Transverse colon (tissue), 4 donors: ENCODE measurements around the gene FAM200B. TPM values are rescaled to one million over a fixed set of nuclear protein-coding genes. Genes with fewer than 3 reads are reported as not detected.

ENCODE experiments used
- DNase-seq: peaks from one replicate; pipeline ENCODE4 v3.0.0-alpha.2; 2019
- H3K27ac ChIP-seq, 4 donors: fragments of 200-600 bp; sonication (generic); 2 replicates each; pipeline ENCODE4 v1.5.1; 2016 to 2018; ENCODE audit warnings: inconsistent platforms in 4 of 4
- H3K27me3 ChIP-seq: fragments of 200-600 bp; sonication (generic); 2 replicates; pipeline ENCODE4 v1.5.1; 2017; ENCODE audit warnings: inconsistent platforms
- H3K36me3 ChIP-seq, 4 donors: fragments of 200-600 bp; sonication (generic); 2 replicates each; pipeline ENCODE4 v1.5.1; 2017 to 2019; ENCODE audit warnings: inconsistent platforms in 4 of 4
- H3K4me1 ChIP-seq, 4 donors: fragments of 200-600 bp; sonication (generic); 2 replicates each; pipeline ENCODE4 v1.5.1; 2017 to 2020; ENCODE audit warnings: inconsistent platforms in 4 of 4
- H3K4me3 ChIP-seq, 4 donors: fragments of 200-600 bp; sonication (generic); 1 replicate in 1 of 4; 2 replicates in 3 of 4; pipeline versions ENCODE4 v1.5.1 to v1.6.1; 2017 to 2019; ENCODE audit warnings: inconsistent platforms in 4 of 4
- H3K9me3 ChIP-seq, 2 donors: fragments of 200-600 bp; sonication (generic); 2 replicates each; pipeline ENCODE4 v1.5.1; 2017 to 2019; ENCODE audit warnings: inconsistent platforms in 2 of 2
- EP300 ChIP-seq: sonication (generic); formaldehyde crosslinking; IDR thresholded peaks from one replicate; pipeline ENCODE4 v1.6.1; 2017; ENCODE audit warnings: antibody characterized with exemption, low read depth
- POLR2A ChIP-seq: fragments of 450-650 bp; IDR thresholded peaks from one replicate; pipeline ENCODE4 v1.6.1; 2016; ENCODE audit warnings: antibody characterized with exemption, mild to moderate bottlenecking, moderate library complexity
- POLR2AphosphoS5 ChIP-seq, 3 donors: sonication (generic); formaldehyde crosslinking; IDR thresholded peaks; one replicate each; pipeline ENCODE4 v1.6.1; 2016; ENCODE audit warnings: antibody characterized with exemption in 3 of 3
- WGBS, 2 donors: methylation state at CpG; one replicate each; pipeline ENCODE4 v1.1.5; 2018; ENCODE audit warnings: low coverage in 1 of 2; 5-methylcytosine and 5-hydroxymethylcytosine counted together
- in situ Hi-C, 4 donors: fragments of 200-750 bp; cut with MboI; loops; one replicate each; pipeline versions ENCODE4 v1.15.0 to v1.15.1; 2017; ENCODE audit warnings: low sequenced_read_pairs in 3 of 4, low pct_ligation_motif_present in 1 of 4, low pct_unique_long_range_greater_than_20kb in 1 of 4
- intact Hi-C: fragments of 100-400 bp; cut with DNase I; formaldehyde crosslinking; loops from one replicate; pipeline ENCODE4 v1.15.1; 2023; ENCODE audit warnings: low total_unique reads
- total RNA-seq, 4 donors: library from RNA; depleted of rRNA; stranded (reverse); fragments of >200 nt; gene quantifications; one replicate each; pipeline ENCODE4 v1.1.0, GENCODE V29; 2016
- TF ChIP-seq, protein P1 (sequence below), 5 experiments: fragments of 200-600 bp in 3 of 5; fragments of 450-650 bp in 2 of 5; sonication (generic) in 3 of 5; IDR thresholded peaks; 1 replicate in 2 of 5; 2 replicates in 3 of 5; pipeline ENCODE4 v1.5.1; 2016 to 2017; ENCODE audit warnings: antibody characterized with exemption in 5 of 5, inconsistent platforms in 3 of 5, mild to moderate bottlenecking in 2 of 5, moderate library complexity in 1 of 5

FAM200B gene
- total RNA-seq, 4 donors from 2014 or later = 6.4 to 46.6 (median 28.0) TPM

DNA sequence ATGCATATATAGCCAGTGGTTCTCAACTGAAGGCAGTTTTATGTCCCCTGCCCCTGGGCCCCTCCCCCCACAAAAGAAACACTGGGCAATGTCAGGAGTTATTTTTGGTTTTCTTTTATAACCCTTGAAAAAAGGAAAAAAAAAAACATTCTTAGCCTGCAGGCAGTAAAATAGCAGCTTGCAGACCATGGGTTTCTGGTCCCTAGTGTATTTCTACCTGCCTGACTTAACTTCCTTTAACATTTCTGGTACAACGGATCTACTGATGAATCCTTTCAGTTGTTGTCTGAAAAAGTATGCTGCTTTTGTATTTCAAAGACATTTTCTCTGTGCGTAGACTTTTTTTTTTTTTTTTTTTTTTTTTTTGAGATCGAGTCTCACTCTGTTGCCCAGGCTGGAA lies 11.1 kb upstream of the FAM200B start:
- no peak for DNase-seq
- TF ChIP-seq POLR2A (no peak), POLR2AphosphoS5 (IDR thresholded peaks at IDR 0.05) (no peak), EP300 (no peak)
- TF ChIP-seq, protein P1, sequence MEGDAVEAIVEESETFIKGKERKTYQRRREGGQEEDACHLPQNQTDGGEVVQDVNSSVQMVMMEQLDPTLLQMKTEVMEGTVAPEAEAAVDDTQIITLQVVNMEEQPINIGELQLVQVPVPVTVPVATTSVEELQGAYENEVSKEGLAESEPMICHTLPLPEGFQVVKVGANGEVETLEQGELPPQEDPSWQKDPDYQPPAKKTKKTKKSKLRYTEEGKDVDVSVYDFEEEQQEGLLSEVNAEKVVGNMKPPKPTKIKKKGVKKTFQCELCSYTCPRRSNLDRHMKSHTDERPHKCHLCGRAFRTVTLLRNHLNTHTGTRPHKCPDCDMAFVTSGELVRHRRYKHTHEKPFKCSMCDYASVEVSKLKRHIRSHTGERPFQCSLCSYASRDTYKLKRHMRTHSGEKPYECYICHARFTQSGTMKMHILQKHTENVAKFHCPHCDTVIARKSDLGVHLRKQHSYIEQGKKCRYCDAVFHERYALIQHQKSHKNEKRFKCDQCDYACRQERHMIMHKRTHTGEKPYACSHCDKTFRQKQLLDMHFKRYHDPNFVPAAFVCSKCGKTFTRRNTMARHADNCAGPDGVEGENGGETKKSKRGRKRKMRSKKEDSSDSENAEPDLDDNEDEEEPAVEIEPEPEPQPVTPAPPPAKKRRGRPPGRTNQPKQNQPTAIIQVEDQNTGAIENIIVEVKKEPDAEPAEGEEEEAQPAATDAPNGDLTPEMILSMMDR (IDR thresholded peaks at IDR 0.05) = no peak
- Histone ChIP-seq H3K9me3 (no peaks in the 10 kb centered on the region), H3K4me1 (peaks cover 0 to 8% (median 3%) of the 10 kb centered on the region in 4 donors), H3K36me3 (no peaks in the 10 kb centered on the region), H3K27me3 (no peaks in the 10 kb centered on the region), H3K4me3 (no peak overlapping the region), H3K27ac (no peak overlapping the region)
- intact Hi-C loops (no loop called here), in situ Hi-C loops (no loop called here)
- WGBS, 2 donors = 87 to 89% methylated on average over 3 of the region's 3 CpGs

DNA sequence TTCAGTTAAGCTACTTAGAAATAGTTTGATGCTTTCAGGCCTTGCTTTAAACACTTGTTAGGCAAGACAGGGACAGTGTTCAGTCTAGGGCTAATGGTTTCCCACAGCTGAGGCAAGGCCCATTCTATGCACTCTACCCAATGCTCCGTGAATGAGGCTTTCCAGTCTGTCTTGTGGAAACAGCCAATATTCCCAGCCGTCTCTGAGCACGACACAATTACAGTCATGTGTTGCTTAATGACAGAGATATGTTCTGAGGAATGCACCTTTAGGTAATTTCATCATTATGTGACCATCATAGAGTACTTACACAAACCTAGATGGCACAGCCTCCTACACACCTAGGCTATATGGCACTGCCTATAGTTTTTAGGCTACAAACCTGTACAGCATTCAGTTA lies 9.5 kb upstream of the FAM200B start:
- H3K9me3 ChIP-seq = no peaks in the 10 kb centered on the region
- no peak overlapping the region for H3K27ac ChIP-seq
- H3K4me1 ChIP-seq = no peaks in the 10 kb centered on the region
- H3K36me3 ChIP-seq = no peaks in the 10 kb centered on the region
- no peaks in the 10 kb centered on the region for H3K27me3 ChIP-seq
- no peak for DNase-seq
- in situ Hi-C loops (no loop called here), intact Hi-C loops (no loop called here)
- 96 to 98% methylated on average over 3 of the region's 3 CpGs for WGBS, 2 donors
- H3K4me3 ChIP-seq = no peak overlapping the region
- TF ChIP-seq POLR2AphosphoS5 (IDR thresholded peaks at IDR 0.05) (no peak), EP300 (no peak), POLR2A (no peak)
- TF ChIP-seq, protein P1 (IDR thresholded peaks at IDR 0.05) = no peak

DNA sequence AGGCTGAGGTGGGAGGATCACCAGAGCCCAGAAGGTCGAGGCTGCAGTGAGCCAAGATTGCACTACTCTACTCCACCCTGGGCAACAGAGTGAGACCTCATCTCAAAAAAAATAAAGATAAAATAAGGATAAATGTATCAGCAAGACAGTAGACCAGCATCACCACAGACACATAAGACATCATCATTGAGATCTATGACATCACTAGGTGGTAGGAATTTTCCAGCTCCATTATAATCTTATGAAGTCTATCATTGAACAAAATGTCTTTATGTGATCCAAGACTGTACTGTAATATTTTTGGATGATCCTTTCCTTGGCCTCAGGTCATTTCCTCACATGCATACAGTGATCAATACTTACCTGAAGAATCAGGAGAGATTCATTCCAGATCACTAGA lies 8.3 kb upstream of the FAM200B start:
- 85 to 100% methylated on average over 1 of the region's 1 CpG for WGBS, 2 donors
- TF ChIP-seq EP300 (no peak), POLR2AphosphoS5 (IDR thresholded peaks at IDR 0.05) (no peak), POLR2A (no peak)
- TF ChIP-seq, protein P1 (IDR thresholded peaks at IDR 0.05) = no peak
- in situ Hi-C loops = no loop called here

DNA sequence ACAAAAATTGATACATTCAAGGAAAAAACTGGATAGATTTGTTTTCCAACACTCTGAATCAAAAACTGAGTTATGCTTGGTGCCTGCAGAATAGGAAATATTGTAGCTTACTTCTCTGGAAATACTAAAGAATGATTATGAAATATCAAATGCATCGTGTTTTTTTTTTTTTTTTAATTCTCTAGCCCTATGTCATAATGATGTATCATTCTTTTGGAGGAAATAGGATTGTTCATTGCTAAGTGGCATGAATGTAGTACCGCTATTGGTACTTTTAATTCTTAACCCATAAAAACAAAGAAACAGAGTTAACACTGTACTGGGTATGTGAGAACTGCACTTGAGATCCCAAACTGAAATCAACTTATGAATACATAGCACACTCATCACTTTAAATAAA lies 7.6 kb upstream of the FAM200B start:
- Histone ChIP-seq H3K4me1 (no peaks in the 10 kb centered on the region), H3K9me3 (no peaks in the 10 kb centered on the region), H3K27me3 (no peaks in the 10 kb centered on the region), H3K4me3 (no peak overlapping the region), H3K27ac (no peak overlapping the region), H3K36me3 (no peaks in the 10 kb centered on the region)
- in situ Hi-C loops (no loop called here), intact Hi-C loops (no loop called here)
- WGBS, 2 donors = 80 to 90% methylated on average over 2 of the region's 2 CpGs
- no peak for TF ChIP-seq EP300
- no peak for TF ChIP-seq POLR2AphosphoS5 (IDR thresholded peaks at IDR 0.05)
- TF ChIP-seq, protein P1 (IDR thresholded peaks at IDR 0.05) = no peak
- no peak for TF ChIP-seq POLR2A
- DNase-seq = no peak

More for the DNA sequence above, 8.3 kb upstream of the FAM200B start:
- Histone ChIP-seq H3K27ac (no peak overlapping the region), H3K36me3 (no peaks in the 10 kb centered on the region), H3K4me3 (no peak overlapping the region), H3K9me3 (no peaks in the 10 kb centered on the region), H3K27me3 (no peaks in the 10 kb centered on the region), H3K4me1 (no peaks in the 10 kb centered on the region)
- no peak for DNase-seq
- intact Hi-C loops = no loop called here
